Astrocyte (in vitro differentiated cells and primary cell): ENCODE results near the gene SLC25A29. TPM values are rescaled to one million over a fixed set of nuclear protein-coding genes. Genes with fewer than 3 reads are reported as not detected.
A peak's percentile ranks its signal among the peaks of the same experiment; 100 is the strongest.

Experiments used
- DNase-seq: peaks from one replicate; pipeline ENCODE4 v3.0.0-alpha.2; 2010; ENCODE audit warnings: low read depth
- FAIRE-seq: peaks from 2 replicates; lab custom pipeline; 2011; peaks lifted over from hg19 to GRCh38; lab: Jason Lieb, UNC
- H2AFZ ChIP-seq: 2 replicates; pipeline ENCODE4 v1.6.0; 2012; ENCODE audit warnings: low read depth, low read length, inconsistent platforms
- H3K27ac ChIP-seq: 2 replicates; pipeline ENCODE4 v1.5.1; 2011; ENCODE audit warnings: low read depth, low read length, inconsistent platforms
- H3K27me3 ChIP-seq: 2 replicates; pipeline ENCODE4 v1.6.0; 2011; ENCODE audit warnings: low read length, inconsistent platforms; ENCODE audit not compliant: insufficient read depth
- H3K36me3 ChIP-seq: 2 replicates; pipeline ENCODE4 v1.5.1; 2011; ENCODE audit warnings: low read length, inconsistent platforms; ENCODE audit not compliant: insufficient read depth
- H3K4me1 ChIP-seq: 2 replicates; pipeline ENCODE4 v1.5.1; 2011; ENCODE audit warnings: low read length, inconsistent platforms; ENCODE audit not compliant: insufficient read depth
- H3K4me2 ChIP-seq: 2 replicates; pipeline ENCODE4 v1.6.0; 2012; ENCODE audit warnings: low read length, inconsistent platforms
- H3K4me3 ChIP-seq: 2 replicates; pipeline ENCODE4 v1.5.1; 2011; ENCODE audit warnings: low read depth, mild to moderate bottlenecking, low read length, inconsistent platforms; ENCODE audit not compliant: insufficient read depth
- H3K79me2 ChIP-seq: 2 replicates; pipeline ENCODE4 v1.6.0; 2012; ENCODE audit warnings: mild to moderate bottlenecking, low read length, inconsistent platforms; ENCODE audit not compliant: insufficient read depth
- H3K9ac ChIP-seq: 2 replicates; pipeline ENCODE4 v1.6.0; 2012; ENCODE audit warnings: mild to moderate bottlenecking, low read length, inconsistent platforms
- H3K9me3 ChIP-seq: 2 replicates; pipeline ENCODE4 v1.5.1; 2012; ENCODE audit warnings: low read depth, mild to moderate bottlenecking, low read length, inconsistent platforms; ENCODE audit not compliant: insufficient read depth
- H4K20me1 ChIP-seq: 2 replicates; pipeline ENCODE4 v1.6.0; 2012; ENCODE audit warnings: low read length, inconsistent platforms; ENCODE audit not compliant: insufficient read depth
- H3K27ac Mint-ChIP-seq: one replicate; pipeline ENCODE4 v1.8.0; 2021; ENCODE audit warnings: mild to moderate bottlenecking, mixed read lengths; ENCODE audit not compliant: unreplicated experiment
- H3K27me3 Mint-ChIP-seq: one replicate; pipeline ENCODE4 v1.8.0; 2021; ENCODE audit warnings: low read depth, mixed read lengths; ENCODE audit not compliant: unreplicated experiment
- H3K36me3 Mint-ChIP-seq: one replicate; pipeline ENCODE4 v1.8.0; 2021; ENCODE audit warnings: low read depth, mixed read lengths; ENCODE audit not compliant: unreplicated experiment
- H3K4me1 Mint-ChIP-seq: one replicate; pipeline ENCODE4 v1.8.0; 2021; ENCODE audit warnings: low read depth, mixed read lengths; ENCODE audit not compliant: unreplicated experiment
- H3K4me3 Mint-ChIP-seq: one replicate; pipeline ENCODE4 v1.8.0; 2021; ENCODE audit warnings: mild to moderate bottlenecking, moderate library complexity, mixed read lengths; ENCODE audit not compliant: unreplicated experiment
- H3K9me3 Mint-ChIP-seq: one replicate; pipeline ENCODE4 v1.8.0; 2021; ENCODE audit warnings: mild to moderate bottlenecking, mixed read lengths; ENCODE audit not compliant: unreplicated experiment
- EZH2 ChIP-seq: IDR thresholded peaks from 2 replicates; pipeline ENCODE4 v1.6.1; 2012; ENCODE audit warnings: mild to moderate bottlenecking, low read length, inconsistent platforms; ENCODE audit not compliant: insufficient read depth
- total RNA-seq: library from RNA; stranded (reverse); gene quantifications from 2 replicates; pipeline ENCODE4 v1.2.1, GENCODE V29; 2021
- TF ChIP-seq, protein P1 (sequence below): IDR thresholded peaks from 2 replicates; pipeline ENCODE4 v1.5.1; 2011; ENCODE audit warnings: low read depth, mild to moderate bottlenecking, inconsistent platforms, low read length, moderate library complexity; ENCODE audit not compliant: insufficient read depth

Gene SLC25A29
- total RNA-seq, 1 donor from 2014 or later: 30.2 TPM

GRCh38 chr14:100336618-100337530 is 30.6 kb upstream of the SLC25A29 start:
- H3K36me3 Mint-ChIP-seq: peaks cover 44% of the 10 kb centered on the region
- H3K4me1 ChIP-seq: peaks cover 8% of the 10 kb centered on the region
- H3K27ac ChIP-seq: no peak overlapping the region
- no peak overlapping the region for H3K4me2 ChIP-seq
- no peak overlapping the region for H3K4me3 ChIP-seq
- no peak overlapping the region for H3K9ac ChIP-seq
- no peaks in the 10 kb centered on the region for H3K9me3 Mint-ChIP-seq
- H3K79me2 ChIP-seq: no peaks in the 10 kb centered on the region
- H3K36me3 ChIP-seq: peaks cover 14% of the 10 kb centered on the region
- DNase-seq: no peak
- TF ChIP-seq, protein P1, sequence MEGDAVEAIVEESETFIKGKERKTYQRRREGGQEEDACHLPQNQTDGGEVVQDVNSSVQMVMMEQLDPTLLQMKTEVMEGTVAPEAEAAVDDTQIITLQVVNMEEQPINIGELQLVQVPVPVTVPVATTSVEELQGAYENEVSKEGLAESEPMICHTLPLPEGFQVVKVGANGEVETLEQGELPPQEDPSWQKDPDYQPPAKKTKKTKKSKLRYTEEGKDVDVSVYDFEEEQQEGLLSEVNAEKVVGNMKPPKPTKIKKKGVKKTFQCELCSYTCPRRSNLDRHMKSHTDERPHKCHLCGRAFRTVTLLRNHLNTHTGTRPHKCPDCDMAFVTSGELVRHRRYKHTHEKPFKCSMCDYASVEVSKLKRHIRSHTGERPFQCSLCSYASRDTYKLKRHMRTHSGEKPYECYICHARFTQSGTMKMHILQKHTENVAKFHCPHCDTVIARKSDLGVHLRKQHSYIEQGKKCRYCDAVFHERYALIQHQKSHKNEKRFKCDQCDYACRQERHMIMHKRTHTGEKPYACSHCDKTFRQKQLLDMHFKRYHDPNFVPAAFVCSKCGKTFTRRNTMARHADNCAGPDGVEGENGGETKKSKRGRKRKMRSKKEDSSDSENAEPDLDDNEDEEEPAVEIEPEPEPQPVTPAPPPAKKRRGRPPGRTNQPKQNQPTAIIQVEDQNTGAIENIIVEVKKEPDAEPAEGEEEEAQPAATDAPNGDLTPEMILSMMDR: no peak
- TF ChIP-seq EZH2: no peak
- H3K27ac Mint-ChIP-seq: no peak overlapping the region
- H2AFZ ChIP-seq: no peak overlapping the region
- H3K27me3 ChIP-seq: no peaks in the 10 kb centered on the region
- FAIRE-seq: no peak
- H3K9me3 ChIP-seq: no peaks in the 10 kb centered on the region
- H3K4me1 Mint-ChIP-seq: peaks cover 10% of the 10 kb centered on the region
- H3K27me3 Mint-ChIP-seq: no peaks in the 10 kb centered on the region
- H4K20me1 ChIP-seq: no peaks in the 10 kb centered on the region
- H3K4me3 Mint-ChIP-seq: no peak overlapping the region

GRCh38 chr14:100334904-100335303 is 28.7 kb upstream of the SLC25A29 start:
- H3K4me3 Mint-ChIP-seq: no peak overlapping the region
- Histone ChIP-seq H3K9me3 (no peaks in the 10 kb centered on the region), H4K20me1 (no peaks in the 10 kb centered on the region), H3K79me2 (no peaks in the 10 kb centered on the region), H3K4me2 (no peak overlapping the region), H3K36me3 (peaks cover 8% of the 10 kb centered on the region), H3K4me3 (no peak overlapping the region), H3K27me3 (no peaks in the 10 kb centered on the region), H3K9ac (no peak overlapping the region), H2AFZ (no peak overlapping the region), H3K27ac (no peak overlapping the region), H3K4me1 (no peaks in the 10 kb centered on the region)
- H3K4me1 Mint-ChIP-seq: no peaks in the 10 kb centered on the region
- FAIRE-seq (no peak), DNase-seq (no peak)
- peaks cover 37% of the 10 kb centered on the region for H3K36me3 Mint-ChIP-seq
- H3K27ac Mint-ChIP-seq: peak overlapping the region; percentile 58
- H3K9me3 Mint-ChIP-seq: no peaks in the 10 kb centered on the region
- TF ChIP-seq EZH2: no peak
- TF ChIP-seq, protein P1: no peak
- H3K27me3 Mint-ChIP-seq: no peaks in the 10 kb centered on the region

GRCh38 chr14:100333827-100334226 is 27.6 kb upstream of the SLC25A29 start:
- Histone ChIP-seq H3K4me3 (no peak overlapping the region), H3K79me2 (no peaks in the 10 kb centered on the region), H3K9me3 (no peaks in the 10 kb centered on the region), H2AFZ (no peak overlapping the region), H3K4me2 (no peak overlapping the region), H4K20me1 (no peaks in the 10 kb centered on the region), H3K4me1 (no peaks in the 10 kb centered on the region), H3K27me3 (no peaks in the 10 kb centered on the region), H3K9ac (no peak overlapping the region), H3K27ac (no peak overlapping the region), H3K36me3 (peaks cover 5% of the 10 kb centered on the region)
- TF ChIP-seq, protein P1: no peak
- no peak for TF ChIP-seq EZH2
- H3K9me3 Mint-ChIP-seq: no peaks in the 10 kb centered on the region
- no peak overlapping the region for H3K27ac Mint-ChIP-seq
- no peaks in the 10 kb centered on the region for H3K4me1 Mint-ChIP-seq
- FAIRE-seq: no peak
- DNase-seq: no peak
- H3K27me3 Mint-ChIP-seq: no peaks in the 10 kb centered on the region
- no peak overlapping the region for H3K4me3 Mint-ChIP-seq
- H3K36me3 Mint-ChIP-seq: peaks cover 32% of the 10 kb centered on the region
